Right ventricle myocardium inferior (tissue), 1 donor: ENCODE data around the gene PPP1R15B. TPM values are rescaled to one million over a fixed set of nuclear protein-coding genes. Genes with fewer than 3 reads are reported as not detected.

ENCODE experiments used
- ATAC-seq: fragments of 200-7000 bp; cut with Tn5 transposase; one replicate; pipeline ENCODE4 v1.9.1; 2020; ENCODE audit warnings: mild to moderate bottlenecking, moderate library complexity
- DNase-seq: peaks from one replicate; pipeline ENCODE4 v3.0.0; 2021; ENCODE audit errors: missing footprints
- intact Hi-C: fragments of 100-400 bp; cut with DNase I; formaldehyde crosslinking; loops from one replicate; pipeline ENCODE4 v1.11.0; 2022
- total RNA-seq: library from RNA; stranded (reverse); fragmentation: NEBNext Ultra II Directional; extraction: Animal tissue kit (Norgen Biotek cat#: 25700); gene quantifications from one replicate; pipeline ENCODE4 v1.2.1, GENCODE V29; 2021
- donor health status: DM: no; HTN: yes; CAD: no; lungs with severe emphysema.

PPP1R15B gene
- total RNA-seq, 1 donor from 2014 or later, result 21.0 TPM

DNA sequence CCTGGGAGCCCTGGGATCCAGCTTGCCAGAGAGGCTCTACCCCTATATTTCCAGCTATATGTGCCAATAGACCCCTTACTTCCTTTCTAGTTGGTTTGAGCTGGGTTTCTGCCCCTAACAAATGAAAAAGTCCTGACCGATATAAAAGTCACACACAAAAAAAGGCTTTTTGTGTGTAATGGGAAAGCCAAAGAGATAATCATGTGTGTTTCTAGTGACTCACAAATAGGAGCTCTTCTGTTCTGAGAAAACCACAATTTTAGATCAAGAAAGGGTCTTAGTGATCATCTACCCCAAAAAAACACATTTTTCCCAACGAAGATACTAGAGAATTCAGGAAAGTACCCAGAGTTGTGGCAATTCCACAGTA lies 28.9 kb downstream of the PPP1R15B start:
- intact Hi-C loops, result no loop called here

GRCh38 chr1:204380293-204380831 lies 31.3 kb downstream of the PPP1R15B start:
- intact Hi-C loops, result no loop called here
- ATAC-seq (no peak), DNase-seq (no peak)

More for the DNA sequence above, 28.9 kb downstream of the PPP1R15B start:
- DNase-seq, result no peak
- no peak for ATAC-seq

- intact Hi-C loops, result no loop called here
- ATAC-seq (peak; percentile 45), DNase-seq (no peak)
These were observed 33.6 kb downstream of the PPP1R15B start for GRCh38 chr1:204377800-204378668.

GRCh38 chr1:204376919-204377799 lies 34.5 kb downstream of the PPP1R15B start:
- ATAC-seq (no peak), DNase-seq (no peak)
- intact Hi-C loops, result no loop called here

GRCh38 chr1:204376465-204376864 lies 35.2 kb downstream of the PPP1R15B start:
- ATAC-seq (no peak), DNase-seq (no peak)
- intact Hi-C loops, result no loop called here

DNA sequence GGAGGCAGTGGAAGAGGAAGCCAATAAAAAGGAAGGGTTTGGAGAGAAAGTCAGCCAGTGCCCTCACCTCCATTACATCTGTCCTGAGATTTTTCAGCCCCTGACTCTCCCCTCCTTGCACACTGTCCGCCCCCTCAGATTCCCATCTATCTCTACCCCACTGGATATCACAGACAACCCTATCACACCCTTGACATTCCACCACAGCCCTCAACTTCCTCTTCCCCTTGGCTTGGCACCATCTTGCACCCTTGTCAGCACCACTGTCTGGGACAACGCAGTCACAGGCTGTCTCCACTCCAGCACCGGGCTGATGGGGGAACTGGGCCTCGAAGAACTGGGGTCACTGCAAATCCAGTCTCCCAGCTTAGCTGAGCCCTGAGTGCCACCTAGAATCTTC lies 37.7 kb downstream of the PPP1R15B start:
- DNase-seq (no peak), ATAC-seq (no peak)
- intact Hi-C loops, result no loop called here

DNA sequence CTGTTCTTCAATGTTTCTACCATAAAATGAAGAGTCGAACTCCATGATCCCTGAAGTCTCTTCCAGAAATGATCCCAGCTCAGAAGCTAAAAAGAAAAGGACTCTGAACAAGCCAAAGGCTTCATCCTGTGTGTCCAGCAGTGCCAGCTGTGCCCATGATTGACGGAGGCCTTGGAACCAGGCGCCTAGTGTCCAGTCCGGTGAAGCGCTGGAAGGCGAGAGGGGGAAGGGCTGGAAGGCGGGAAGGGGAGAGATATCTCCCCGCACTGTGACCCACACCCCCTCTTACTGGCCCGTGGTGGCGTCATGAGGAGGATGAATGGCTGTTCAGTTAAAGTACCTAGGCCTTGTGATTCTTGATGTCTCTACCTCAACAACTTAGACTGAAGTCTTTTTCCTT lies 41.4 kb downstream of the PPP1R15B start:
- DNase-seq (no peak), ATAC-seq (no peak)
- intact Hi-C loops, result no loop called here

DNA sequence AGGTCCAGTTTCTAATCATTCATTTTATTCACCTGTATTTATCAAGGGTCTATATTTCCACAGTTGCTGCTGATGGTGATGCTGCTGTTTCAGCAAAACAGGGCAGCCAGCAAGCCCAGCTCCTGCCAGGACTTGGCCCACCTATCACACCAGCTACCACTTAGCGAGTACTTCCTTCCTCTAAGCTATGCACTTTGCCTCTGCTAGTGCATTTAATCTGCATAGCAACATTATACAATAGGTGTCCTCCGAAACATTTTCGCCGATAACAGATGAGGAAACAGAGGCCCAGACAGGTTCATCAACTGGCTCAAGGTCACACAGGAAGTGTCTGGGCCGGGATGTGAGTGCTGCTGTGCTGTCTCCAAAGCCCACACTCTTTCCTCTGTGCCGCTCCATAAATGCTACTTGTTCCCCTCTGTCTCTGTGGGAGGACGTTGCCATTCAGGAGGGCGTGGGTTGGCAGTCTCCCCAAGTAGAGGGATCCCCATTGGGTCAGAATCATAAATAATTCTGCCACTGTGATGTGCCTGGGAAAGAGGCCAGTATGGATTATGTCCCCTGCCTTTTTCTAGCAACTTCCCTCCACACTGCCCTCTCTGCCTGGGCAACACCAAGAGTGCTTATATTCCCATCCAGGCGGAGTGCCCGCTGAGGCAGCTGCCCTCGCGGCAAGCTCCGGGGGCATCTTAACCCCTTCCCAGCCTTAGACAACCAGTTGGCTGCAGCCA lies 42.5 kb downstream of the PPP1R15B start:
- no peak for ATAC-seq
- DNase-seq, result no peak
- intact Hi-C loops, result no loop called here

DNA sequence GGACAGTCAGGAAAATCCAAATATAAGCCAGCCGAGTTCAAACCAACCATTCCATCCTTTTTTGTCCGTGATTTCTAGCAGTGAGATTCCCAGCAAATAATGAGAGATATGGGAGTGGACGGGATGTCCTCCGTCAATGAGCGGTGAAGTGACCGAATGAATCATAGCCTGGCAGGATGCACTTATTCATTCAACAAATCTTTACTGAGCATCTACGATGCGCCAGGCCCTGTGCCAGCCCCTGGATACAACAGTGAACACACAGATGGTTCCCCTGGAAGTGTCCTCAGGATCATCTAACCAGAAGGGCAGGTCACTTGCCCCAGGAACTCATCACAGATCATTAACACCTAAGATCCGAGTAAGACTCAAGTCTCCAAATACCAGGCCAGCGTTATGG lies 43.7 kb downstream of the PPP1R15B start:
- ATAC-seq (no peak), DNase-seq (no peak)
- intact Hi-C loops, result no loop called here

DNA sequence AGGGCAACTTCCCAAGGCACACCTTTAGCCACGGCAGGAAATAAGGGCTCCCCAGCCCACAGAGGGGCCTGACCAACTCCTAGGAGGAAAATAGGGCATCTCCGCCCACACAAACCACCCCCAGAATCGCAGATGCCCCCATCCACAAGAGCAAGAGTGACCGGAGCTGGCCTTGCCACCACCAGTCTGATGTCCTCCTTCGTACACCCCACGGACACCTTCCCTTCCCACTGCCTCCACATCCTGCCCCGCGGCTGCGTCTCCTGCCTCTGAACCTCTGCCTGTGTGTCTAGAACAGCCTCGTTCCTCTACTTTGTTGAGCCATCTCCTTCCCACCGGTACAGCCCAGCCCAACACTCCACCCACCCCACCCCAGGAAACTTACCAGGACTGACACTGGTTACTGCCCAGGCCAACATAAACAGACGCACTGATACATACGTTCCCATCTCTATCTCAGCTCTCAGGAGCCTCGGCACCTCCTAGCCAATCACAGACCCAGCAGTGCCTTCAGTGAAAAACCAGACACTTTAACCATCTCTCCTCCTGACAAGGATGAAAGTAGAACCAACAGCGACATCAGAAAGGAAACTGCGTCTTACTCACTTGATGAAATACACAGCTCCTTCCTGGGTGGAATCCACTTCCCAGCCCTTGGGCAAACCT lies 44.3 kb downstream of the PPP1R15B start:
- intact Hi-C loops, result no loop called here
- DNase-seq (no peak), ATAC-seq (no peak)

GRCh38 chr1:204366759-204367158 lies 44.9 kb downstream of the PPP1R15B start:
- intact Hi-C loops, result no loop called here
- no peak for ATAC-seq
- DNase-seq, result no peak

DNA sequence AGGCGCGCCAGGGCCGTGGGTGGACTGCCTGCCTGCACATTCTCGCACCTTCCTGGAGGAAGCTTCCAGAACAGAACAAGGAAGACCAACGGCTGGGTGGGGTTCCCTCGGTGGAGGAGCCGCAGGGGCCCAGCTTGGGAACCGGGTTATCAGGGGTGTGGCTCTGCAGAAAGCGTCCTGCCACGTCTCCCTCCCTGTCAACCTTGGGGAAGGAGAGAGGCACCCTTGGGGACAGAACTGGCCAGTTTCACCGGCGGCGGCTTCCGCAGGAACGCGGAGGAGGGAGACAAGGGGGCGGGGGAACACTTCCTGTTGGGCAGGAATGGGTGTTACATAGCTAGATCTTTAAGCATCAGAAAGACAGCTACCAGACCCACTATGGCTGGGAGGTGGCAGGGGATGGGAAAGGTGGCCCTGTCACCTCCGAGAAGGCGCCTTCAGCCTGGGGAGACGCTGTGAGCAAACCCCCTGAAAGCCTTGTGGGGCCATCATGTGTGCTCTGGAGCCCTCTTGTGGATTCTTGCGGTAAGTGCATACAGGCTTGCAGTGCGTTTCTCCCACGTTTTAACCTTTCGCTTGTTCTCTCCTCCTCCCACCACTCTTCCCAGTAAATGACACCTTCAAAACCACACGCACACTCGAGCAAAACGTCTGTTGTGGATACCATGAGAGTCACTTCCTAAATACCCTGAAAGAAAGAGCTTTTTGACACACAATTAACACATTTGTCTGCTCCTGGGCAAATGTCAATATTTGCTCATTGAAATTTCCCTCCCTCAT lies 48.1 kb downstream of the PPP1R15B start:
- intact Hi-C loops, result loop anchor here (1.0 to 5.0 kb wide), 4 partner anchors 105 to 501 kb away; partner anchors contain the start of gene SNRPE
- ATAC-seq (peak; percentile 73), DNase-seq (peak; percentile 86)

DNA sequence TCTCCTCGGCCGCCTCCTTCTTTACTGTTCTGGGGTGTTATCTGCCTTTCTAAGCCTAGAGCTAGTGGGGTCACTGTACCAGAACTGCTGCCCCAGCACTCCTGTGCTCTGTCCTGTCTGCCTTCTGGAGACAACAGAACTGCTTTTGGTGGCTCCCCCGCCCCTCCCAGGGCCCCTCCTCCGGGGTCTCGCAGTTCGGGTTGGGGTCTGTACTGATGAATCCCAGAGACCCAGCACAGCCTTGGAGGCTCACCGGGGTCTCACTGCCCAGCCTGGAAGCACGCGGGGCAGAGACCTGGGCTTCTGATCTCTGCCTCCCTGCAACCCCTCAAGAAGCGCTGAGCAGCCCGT lies 48.7 kb downstream of the PPP1R15B start:
- intact Hi-C loops, result loop anchor here (1.0 to 5.0 kb wide), 4 partner anchors 105 to 501 kb away; partner anchors contain the start of gene SNRPE
- ATAC-seq (peak; percentile 6), DNase-seq (no peak)

GRCh38 chr1:204361781-204362180 lies 49.8 kb downstream of the PPP1R15B start:
- intact Hi-C loops, result loop anchor here (5.0 kb wide), 1 partner anchor 499 kb away; the partner anchor contains the start of gene SNRPE
- no peak for ATAC-seq
- DNase-seq, result no peak

DNA sequence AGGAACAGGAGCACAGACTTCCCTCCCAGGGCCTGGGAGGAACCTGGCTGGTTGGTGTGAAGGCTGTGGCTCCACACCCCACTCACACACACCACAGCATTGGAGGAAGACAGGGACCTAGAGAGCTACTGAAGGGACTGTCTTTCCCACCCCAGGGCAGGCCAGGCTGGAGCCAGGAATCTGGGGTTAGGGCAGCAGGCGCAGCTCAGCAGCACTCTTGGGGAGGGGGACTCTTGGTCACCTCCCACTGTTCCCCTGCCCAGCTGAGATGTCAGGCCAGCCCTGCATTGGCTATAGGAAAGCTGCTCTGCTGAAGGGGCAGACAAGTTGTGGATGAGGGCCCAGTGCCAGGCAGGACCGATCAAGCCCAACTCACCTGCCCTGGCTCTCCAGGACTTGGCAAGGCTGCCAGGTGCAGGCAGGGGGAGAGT lies 50.3 kb downstream of the PPP1R15B start:
- no peak for ATAC-seq
- DNase-seq, result no peak
- intact Hi-C loops, result loop anchor here (5.0 kb wide), 1 partner anchor 499 kb away; the partner anchor contains the start of gene SNRPE

GRCh38 chr1:204360314-204360713 lies 51.3 kb downstream of the PPP1R15B start:
- DNase-seq (no peak), ATAC-seq (no peak)
- intact Hi-C loops, result loop anchor here (5.0 kb wide), 1 partner anchor 498 kb away; the partner anchor contains the start of gene SNRPE
